Progenitor cell of endocrine pancreas (in vitro differentiated cells): ENCODE data around the gene AMFR. TPM values are rescaled to one million over a fixed set of nuclear protein-coding genes. Genes with fewer than 3 reads are reported as not detected.

Source experiments
- DNase-seq: peaks from one replicate; pipeline ENCODE4 v3.0.0; 2021; ENCODE audit warnings: low spot score; ENCODE audit not compliant: unreplicated experiment
- H3K27ac Mint-ChIP-seq: 2 replicates; pipeline ENCODE4 v1.8.0; 2021; ENCODE audit warnings: mild to moderate bottlenecking, moderate library complexity, mixed read lengths
- H3K27me3 Mint-ChIP-seq: 2 replicates; pipeline ENCODE4 v1.8.0; 2021; ENCODE audit warnings: mixed read lengths
- H3K36me3 Mint-ChIP-seq: 2 replicates; pipeline ENCODE4 v1.8.0; 2022; ENCODE audit warnings: mixed read lengths; ENCODE audit not compliant: insufficient read depth
- H3K4me1 Mint-ChIP-seq: 2 replicates; pipeline ENCODE4 v1.8.0; 2021; ENCODE audit warnings: low read depth, mixed read lengths
- H3K4me3 Mint-ChIP-seq: 2 replicates; pipeline ENCODE4 v1.8.0; 2021; ENCODE audit warnings: low read depth, mild to moderate bottlenecking, moderate library complexity, mixed read lengths
- H3K9me3 Mint-ChIP-seq: 2 replicates; pipeline ENCODE4 v1.8.0; 2021; ENCODE audit warnings: low read depth, mixed read lengths
- long read RNA-seq: library from polyadenylated mRNA; unstranded; transcript quantifications from one replicate; pipeline ENCODE4 v2.0.0, GENCODE V29; 2020
- total RNA-seq: library from RNA; stranded (reverse); gene quantifications from 2 replicates; pipeline ENCODE4 v1.2.1, GENCODE V29; 2021
- TF ChIP-seq, protein P1 (sequence below): fragments of 200-600 bp; sonication (generic); IDR thresholded peaks from one replicate; pipeline ENCODE4 v1.5.0; 2021; ENCODE audit warnings: antibody characterized with exemption, mild to moderate bottlenecking; ENCODE audit not compliant: unreplicated experiment

Gene AMFR
- 55.8 and 66.3 TPM in 2 replicates for total RNA-seq
- long read RNA-seq, partial matches to known transcripts: 10 of 23 reads
- long read RNA-seq, other reads (novel, unspliced or antisense): 5 of 23 reads

DNA sequence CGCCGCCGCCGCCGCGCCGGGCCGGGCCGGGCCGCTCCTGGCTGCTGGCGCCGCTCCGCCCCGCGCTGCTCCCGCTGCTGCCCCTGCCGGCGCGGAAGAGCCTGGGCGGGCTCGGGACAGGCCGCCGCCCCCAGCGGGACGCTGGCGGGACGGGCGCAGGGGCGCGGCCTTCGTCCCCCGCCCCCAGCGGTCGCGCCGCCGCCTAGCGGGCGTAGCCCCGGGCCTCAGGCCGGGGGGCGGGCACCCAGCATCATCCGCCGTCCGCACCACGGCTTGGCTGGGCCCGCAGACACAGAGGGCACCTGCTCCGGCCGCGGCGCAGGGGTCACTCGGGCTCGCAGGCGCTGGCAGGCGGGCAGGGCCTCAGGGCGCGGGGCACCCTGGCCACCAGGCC lies at the start of gene AMFR:
Gene AMFR (minus strand): TSS at position 107 of the 394 bp plus-strand sequence. CDS start 218 bp downstream, outside the sequence.
- Mint-ChIP-seq H3K9me3 (no peaks in the 10 kb centered on the region), H3K27ac (peak within 1 kb of the TSS; percentile 95), H3K36me3 (peaks cover under 1% of the 10 kb centered on the region), H3K4me1 (peaks cover 27% of the 10 kb centered on the region), H3K4me3 (peak within 1 kb of the TSS; percentile 86), H3K27me3 (no peaks in the 10 kb centered on the region)
- DNase-seq: peak; percentile 66
- TF ChIP-seq, protein P1, sequence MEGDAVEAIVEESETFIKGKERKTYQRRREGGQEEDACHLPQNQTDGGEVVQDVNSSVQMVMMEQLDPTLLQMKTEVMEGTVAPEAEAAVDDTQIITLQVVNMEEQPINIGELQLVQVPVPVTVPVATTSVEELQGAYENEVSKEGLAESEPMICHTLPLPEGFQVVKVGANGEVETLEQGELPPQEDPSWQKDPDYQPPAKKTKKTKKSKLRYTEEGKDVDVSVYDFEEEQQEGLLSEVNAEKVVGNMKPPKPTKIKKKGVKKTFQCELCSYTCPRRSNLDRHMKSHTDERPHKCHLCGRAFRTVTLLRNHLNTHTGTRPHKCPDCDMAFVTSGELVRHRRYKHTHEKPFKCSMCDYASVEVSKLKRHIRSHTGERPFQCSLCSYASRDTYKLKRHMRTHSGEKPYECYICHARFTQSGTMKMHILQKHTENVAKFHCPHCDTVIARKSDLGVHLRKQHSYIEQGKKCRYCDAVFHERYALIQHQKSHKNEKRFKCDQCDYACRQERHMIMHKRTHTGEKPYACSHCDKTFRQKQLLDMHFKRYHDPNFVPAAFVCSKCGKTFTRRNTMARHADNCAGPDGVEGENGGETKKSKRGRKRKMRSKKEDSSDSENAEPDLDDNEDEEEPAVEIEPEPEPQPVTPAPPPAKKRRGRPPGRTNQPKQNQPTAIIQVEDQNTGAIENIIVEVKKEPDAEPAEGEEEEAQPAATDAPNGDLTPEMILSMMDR: peak; percentile 57

DNA sequence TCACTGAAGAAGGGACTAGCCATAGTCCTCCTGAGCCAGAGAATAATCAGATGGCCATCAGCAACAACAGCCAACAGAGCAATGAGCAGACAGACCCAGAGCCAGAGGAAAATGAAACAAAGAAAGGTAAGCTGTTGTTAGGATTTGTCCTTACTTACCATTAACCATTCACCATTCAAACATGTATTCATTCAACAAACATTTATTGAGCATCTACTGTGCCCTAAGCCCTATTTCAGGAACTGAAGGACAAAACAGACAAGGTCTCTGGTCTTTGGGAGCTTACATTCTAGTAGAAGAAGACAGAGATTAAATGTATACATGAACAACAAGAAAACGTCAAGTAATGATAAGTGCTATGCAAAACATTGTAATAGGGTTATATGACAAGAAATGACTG lies 45.3 kb upstream of the AMFR start:
- H3K27ac Mint-ChIP-seq: no peak overlapping the region

DNA sequence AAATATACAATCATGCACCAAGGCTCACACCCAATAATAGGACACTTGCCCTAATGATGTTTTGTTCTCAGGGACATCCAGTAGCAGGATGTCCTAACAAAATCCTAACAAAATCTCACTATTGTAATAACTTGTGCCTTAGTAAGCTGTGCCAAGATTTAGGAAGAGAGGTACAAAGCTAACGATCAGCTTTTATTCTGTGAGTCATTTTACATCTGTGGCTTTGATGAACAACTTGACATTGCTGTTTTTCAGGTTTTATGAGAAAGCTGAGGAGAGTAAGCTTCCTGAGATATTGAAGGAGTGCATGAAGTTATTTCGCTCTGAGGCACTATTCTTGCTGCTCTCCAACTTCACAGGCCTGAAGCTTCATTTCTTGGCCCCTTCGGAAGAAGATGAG lies 44.9 kb upstream of the AMFR start:
- TF ChIP-seq, protein P1: no peak
- H3K36me3 Mint-ChIP-seq: peaks cover 20% of the 10 kb centered on the region
- no peaks in the 10 kb centered on the region for H3K9me3 Mint-ChIP-seq
- H3K4me3 Mint-ChIP-seq: no peak overlapping the region
- no peaks in the 10 kb centered on the region for H3K27me3 Mint-ChIP-seq
- no peaks in the 10 kb centered on the region for H3K4me1 Mint-ChIP-seq
- DNase-seq: no peak
- no peak overlapping the region for H3K27ac Mint-ChIP-seq

More for the DNA sequence above, 45.3 kb upstream of the AMFR start:
- DNase-seq: no peak
- H3K27me3 Mint-ChIP-seq: no peaks in the 10 kb centered on the region
- H3K4me3 Mint-ChIP-seq: no peak overlapping the region
- TF ChIP-seq, protein P1: no peak
- H3K9me3 Mint-ChIP-seq: no peaks in the 10 kb centered on the region
- no peaks in the 10 kb centered on the region for H3K4me1 Mint-ChIP-seq
- peaks cover 19% of the 10 kb centered on the region for H3K36me3 Mint-ChIP-seq

DNA sequence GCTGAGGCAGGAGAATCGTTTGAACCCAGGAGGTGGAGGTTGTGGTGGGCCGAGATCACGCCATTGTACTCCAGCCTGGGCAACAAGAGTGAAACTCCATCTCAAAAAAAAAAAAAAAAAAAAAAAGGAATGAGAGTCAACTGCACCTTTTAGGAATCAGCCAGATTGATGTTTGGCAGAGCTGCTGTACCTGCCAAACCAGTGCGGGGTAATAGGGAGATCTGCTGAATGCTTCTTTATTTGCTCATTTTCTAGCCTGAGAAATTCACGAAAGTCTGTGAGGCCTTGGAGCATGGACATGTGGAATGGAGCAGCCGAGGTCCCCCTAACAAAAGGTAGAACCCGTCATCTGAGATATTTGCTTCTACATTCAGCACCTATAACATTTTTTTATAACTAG lies 44.4 kb upstream of the AMFR start:
- Mint-ChIP-seq H3K9me3 (no peaks in the 10 kb centered on the region), H3K27ac (no peak overlapping the region), H3K4me1 (no peaks in the 10 kb centered on the region), H3K4me3 (no peak overlapping the region), H3K27me3 (no peaks in the 10 kb centered on the region), H3K36me3 (peaks cover 18% of the 10 kb centered on the region)
- TF ChIP-seq, protein P1: no peak
- no peak for DNase-seq

DNA sequence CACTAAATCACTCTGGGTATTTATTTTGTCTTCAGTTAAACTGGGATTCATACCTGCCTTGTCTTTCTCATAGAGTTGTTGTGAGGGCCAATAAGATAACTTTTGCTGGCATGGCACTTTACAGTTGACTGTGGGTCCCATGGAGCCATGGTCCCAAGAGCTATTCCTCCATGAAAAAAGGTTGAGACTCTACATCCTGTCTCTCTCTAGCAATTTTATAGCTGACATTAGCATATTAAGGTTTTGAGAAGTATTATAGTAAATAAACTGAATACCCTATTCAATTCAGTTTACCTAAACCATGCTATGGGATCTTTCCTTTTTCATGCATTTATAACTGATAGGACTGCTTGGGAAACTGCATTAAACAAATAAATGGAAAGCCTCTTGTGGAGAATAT lies 43.5 kb upstream of the AMFR start:
- Mint-ChIP-seq H3K9me3 (no peaks in the 10 kb centered on the region), H3K4me1 (no peaks in the 10 kb centered on the region), H3K27ac (no peak overlapping the region), H3K4me3 (no peak overlapping the region), H3K27me3 (no peaks in the 10 kb centered on the region), H3K36me3 (peaks cover 19% of the 10 kb centered on the region)
- no peak for DNase-seq
- TF ChIP-seq, protein P1: no peak
